ENCODE data around the gene ZNF396.

Gene ZNF396

DNA sequence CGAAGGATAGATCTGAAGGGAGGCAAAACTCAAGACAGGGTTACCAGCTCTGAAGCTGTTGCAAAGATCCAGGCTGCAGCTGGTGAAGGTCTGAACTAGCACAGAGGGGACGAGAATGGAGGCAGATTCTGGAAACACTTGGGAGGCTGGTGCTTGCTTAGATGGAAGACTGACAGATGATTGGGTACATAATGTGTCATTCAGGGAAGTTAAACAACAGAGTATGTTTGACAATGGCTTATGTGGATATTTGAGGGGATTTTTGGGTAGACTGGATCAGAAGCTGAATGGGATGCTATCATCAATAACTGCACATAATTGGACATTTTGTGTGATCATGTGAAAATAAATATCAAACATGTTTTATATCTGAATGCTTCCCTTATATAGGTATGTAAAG is 2.3 kb upstream of the ZNF396 start:
- no peak for DNase-seq

DNA sequence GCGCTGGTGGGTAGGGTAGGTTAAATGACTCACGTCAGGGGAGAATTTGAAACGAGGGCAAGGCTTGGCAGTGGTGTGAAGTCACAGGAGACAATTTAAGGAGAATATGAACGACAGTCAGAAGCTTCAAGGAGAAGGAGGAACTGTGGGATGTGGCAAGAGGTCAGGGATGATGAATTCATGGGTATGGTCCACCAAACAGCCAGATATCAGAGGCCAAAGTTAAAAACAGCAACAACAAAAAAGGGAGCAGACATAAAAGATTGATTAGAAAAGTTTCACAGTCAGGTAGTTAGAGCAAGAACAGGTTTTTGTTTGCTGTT is 1.4 kb upstream of the ZNF396 start:
- DNase-seq = no peak

GRCh38 chr18:35377875-35378573 is 887 bp upstream of the ZNF396 start:
- DNase-seq = no peak

- peak; percentile 19 for DNase-seq
Measured at GRCh38 chr18:35376393-35376741, 770 bp downstream of the ZNF396 start.

DNA sequence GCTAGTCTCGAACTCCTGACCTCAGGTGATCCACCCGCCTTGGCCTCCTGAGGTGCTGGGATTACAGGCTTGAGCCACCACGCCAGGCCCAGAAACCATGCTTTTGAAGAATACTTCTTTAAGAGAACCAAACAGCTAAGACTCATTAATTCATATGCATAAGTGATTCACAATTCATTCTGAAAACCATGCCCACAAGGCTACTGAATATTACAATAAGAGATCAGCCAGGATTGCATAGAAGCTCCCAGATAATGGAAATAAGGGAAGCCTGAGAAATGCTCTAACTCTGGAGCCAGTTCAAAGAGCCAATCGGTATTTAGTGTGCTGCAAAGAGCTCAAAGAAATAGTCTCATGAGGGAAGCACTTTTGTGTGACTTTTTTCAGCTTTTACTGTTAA is 2.4 kb downstream of the ZNF396 start:
- DNase-seq = no peak

DNA sequence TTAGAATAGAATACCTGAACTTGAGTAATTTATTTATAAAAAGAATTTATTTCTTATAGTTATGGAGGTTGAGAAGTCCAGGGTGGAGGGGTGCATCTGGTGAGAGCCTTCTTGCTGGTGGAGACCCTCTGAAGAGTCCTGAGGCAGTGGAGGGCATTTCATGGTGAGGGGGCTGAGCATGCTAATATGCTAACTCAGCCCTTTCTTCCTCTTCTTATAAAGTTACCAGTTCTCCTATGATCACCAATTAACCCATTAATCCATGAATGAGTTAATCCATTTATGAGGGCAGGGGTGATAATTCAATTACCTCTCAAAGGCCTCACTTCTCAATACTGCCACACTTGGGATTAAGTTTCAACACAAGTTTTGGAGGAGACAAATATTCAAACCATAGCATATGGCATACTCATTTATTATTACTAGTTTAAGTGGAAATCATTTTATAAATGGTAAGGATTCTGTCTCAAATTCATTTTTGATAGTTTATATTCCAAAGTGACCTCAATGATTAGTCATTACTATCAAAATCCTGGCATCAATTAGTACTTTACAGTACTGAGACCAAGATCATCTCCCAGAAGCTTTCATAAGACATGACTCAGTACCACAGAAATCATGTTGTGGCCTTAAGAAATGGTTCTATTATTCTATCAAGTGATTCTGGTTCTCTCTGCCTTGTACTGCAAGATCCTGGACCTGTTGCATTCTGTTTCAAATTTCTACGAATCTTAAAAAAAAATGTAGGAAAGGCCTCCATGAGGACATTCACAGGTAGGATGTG is 5.5 kb downstream of the ZNF396 start:
- no peak for DNase-seq

DNA sequence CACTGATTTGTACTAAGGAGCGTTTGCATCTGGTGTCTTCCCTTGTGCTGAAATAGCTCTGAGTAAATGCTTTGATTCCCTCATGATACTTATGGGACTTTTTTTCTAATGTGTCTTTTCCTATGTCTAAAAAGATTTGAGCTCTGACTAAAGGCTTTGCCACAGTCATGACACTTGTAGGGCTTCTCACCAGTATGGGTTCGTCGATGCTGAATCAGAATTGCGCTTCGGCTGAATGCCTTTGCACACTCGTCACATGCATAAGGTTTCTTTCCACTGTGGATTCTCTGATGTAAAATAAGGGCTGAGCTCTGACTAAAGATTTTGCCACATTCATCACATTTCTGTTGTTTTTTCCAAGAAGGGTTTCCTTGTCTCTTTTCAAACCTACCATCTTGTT is 8.0 kb downstream of the ZNF396 start:
- no peak for DNase-seq

- no peak for DNase-seq
Measured at GRCh38 chr18:35368595-35368994, 8.5 kb downstream of the ZNF396 start.

DNA sequence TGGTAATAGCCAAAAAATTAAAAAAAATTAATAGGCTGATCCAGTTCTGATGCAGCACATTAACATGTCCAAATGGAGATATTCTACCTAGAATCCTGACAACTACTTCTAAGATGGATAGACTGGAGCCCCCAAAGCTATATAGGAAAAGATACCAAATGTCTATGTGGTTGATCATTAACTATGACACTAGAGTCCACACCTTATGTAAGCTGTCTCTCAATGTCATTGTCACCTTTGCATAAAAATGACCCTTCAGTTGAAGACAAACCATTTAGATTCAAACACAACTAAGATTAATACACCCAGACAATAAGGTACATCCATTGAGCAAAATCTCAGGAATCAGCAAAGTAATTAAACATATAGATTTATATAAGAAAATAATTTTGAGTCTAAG is 14.6 kb downstream of the ZNF396 start:
- no peak for DNase-seq

DNA sequence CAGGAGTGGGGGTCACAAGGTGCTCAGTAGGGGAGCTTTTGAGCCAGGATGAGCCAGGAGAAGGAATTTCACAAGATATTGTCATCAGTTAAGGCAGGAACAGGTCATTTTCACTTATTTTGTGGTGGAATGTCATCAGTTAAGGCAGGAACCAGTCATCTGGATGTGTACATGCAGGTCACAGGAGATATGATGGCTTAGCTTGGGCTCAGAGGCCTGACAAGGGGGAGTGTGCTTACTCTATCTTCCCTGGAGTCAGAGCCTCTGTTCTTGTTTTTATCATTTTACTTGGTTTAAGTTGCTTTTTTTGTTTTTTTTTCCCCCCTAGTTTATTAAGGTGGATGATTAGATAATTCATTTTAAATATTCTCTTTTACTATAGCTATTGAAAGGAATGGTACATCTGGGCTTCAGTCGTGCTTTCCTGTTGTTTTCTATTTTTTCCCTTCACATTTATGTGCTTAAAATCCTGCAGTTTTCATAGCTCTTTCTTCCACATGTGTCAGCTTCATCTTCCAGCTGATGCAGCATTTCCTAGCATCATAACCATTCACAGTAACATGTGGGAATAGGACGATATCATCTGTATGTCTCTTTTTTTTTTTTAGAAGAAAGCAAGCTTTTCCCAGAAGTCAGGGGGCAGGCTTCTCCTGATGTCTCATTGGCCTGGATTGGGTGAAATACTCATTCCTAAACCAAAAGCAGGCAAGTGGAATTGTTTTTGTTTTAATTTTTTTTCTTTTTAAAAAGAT is 15.4 kb downstream of the ZNF396 start:
- DNase-seq = no peak

DNA sequence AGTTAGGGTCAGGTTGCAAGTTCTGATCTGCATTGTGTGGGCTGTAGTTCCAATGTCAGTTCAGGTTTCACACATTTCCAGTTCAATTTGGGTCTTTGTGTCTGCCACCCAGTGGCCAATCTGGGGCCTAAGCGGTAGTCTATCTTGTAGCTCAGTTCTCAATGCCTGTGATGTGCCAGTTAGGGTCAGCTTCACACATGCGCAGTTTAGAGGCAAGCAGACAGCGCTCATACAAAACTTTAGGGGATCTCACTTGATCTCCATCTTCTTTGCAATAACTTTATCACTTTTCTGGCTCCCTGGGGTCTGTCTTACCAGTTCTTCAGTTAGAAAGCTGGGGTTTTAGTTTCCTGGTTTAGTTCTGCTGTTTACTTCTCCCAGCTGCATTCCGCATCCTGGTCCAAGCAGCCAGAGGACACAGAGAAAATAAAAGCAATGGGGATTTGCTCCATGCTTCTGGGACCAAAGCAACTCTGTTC is 22.0 kb downstream of the ZNF396 start:
- DNase-seq = peak; percentile 73

- DNase-seq = no peak
Measured at GRCh38 chr18:35352778-35353177, 24.4 kb downstream of the ZNF396 start.

GRCh38 chr18:35352283-35352682 is 24.9 kb downstream of the ZNF396 start:
- DNase-seq = no peak

DNA sequence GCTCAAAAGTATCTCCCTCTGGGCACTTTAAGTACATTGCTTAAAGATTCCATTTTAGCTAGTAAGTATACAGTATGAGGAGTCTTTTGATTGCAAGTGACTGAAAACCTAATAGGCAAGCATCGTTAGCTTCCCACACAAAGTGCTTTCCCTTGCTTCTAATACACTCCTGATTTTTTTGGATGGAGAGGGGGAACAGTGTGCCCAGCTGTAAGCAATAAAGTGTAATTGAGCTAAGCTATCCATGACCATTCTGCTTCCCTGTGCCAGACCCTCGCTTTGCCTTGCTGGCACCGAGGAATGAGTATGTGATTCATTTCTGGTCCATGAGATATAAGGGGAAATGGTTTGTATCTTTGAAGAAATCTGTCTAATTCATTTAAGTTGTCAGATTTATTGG is 29.1 kb downstream of the ZNF396 start:
- no peak for DNase-seq

DNA sequence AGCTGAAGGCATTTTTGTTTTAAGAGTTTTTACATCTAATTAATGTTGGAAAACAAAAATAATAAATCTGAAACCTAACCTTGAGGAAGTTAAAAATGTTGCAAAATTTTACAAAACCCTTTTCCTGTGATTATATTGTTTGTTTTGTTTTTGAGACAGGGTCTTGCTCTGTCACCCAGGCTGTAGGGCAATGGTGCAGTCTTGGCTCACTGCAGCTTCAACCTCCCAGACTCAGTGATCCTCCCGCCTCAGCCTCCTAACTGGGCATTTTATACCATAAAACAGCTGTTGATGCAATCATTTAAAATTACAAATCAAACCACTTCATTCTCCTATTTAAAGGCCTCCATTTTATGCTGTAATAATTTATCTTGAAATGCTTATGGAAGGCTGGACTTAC is 31.2 kb downstream of the ZNF396 start:
- no peak for DNase-seq

DNA sequence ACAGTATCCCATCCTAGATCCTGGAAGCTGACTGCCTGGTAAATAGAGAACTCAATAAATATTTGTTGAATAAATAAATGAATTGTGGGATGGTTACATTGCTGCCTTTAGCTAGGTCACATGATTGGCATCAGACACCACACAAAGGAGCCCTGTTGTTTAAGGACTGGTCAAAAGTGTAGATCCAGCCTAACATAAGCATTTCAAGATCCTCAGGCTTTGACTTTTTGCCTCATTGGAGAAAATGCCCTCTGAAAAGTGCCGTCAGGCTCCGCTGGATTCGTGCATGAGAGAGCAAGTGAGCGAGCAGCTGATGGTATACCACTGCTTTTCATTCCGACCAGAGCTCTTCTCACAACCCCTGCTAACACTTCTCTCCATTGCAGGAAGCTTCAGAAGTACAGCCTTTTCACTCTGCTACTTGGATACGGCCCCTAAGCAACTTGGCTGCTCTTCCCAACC is 31.6 kb downstream of the ZNF396 start:
- no peak for DNase-seq

- DNase-seq = no peak
Measured at GRCh38 chr18:35344736-35345459, 32.2 kb downstream of the ZNF396 start.

DNA sequence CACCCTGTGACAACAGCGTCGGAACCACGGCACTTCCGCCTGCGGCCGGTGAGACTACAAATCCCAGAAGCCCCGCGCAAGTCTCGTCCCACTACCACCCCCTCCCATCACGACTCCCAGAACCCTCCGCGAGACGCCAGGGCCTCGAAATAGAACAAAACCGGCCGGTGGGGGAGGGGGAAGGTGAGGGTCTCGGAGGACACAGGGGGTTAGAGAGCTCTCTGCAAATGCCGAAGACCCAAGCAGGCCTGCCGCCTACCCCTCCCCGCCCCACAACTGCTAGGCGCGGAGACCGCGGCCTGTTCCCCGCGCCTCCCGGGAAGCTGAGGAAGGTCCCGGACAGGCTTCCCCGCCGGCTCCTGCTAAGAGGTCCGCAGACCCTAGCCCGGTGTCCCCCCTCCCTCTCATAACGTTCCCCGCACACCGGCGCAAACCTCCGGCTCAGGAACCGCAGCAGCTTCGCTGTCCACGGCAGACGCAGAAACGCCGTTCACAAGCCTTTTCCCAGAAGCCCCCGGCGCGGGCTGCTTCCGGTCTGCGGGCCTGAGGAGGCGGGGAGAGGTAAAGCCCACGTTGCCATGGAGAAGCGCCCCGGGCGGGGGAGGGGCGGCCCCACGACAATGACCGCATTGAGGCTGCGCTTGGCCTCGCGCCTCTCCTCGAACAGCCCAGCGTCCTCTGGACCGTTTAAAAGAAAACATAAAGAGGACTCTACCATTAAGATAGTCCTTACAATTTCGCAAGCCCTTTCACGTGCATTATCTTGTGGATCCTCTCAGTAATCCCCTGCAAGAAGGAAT is 33.0 kb downstream of the ZNF396 start, which contains the start of gene ZNF24:
Gene ZNF24, minus strand, starts transcription at position 485 of the 800 bp plus-strand sequence. CDS start 3,770 bp downstream, outside the sequence.
- peak; percentile 99 for DNase-seq

GRCh38 chr18:35343488-35343935 is 33.6 kb downstream of the ZNF396 start:
- no peak for DNase-seq

DNA sequence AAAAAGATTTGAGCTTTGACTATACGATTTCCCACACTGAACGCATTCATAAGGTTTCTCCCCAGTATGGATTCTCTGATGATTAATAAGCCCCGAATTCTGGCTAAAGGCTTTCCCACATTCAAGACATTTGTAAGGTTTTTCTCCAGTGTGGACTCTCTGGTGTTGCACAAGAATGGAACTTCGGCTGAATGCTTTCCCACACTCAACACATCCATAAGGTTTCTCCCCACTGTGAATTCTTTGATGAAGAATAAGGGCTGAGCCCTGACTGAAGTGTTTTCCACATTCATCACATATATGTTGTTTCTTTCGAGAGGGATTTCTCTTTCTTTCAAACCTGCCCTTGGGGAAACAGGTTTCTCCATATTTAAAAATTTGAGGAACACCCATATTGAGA is 39.9 kb downstream of the ZNF396 start:
- no peak for DNase-seq

DNA sequence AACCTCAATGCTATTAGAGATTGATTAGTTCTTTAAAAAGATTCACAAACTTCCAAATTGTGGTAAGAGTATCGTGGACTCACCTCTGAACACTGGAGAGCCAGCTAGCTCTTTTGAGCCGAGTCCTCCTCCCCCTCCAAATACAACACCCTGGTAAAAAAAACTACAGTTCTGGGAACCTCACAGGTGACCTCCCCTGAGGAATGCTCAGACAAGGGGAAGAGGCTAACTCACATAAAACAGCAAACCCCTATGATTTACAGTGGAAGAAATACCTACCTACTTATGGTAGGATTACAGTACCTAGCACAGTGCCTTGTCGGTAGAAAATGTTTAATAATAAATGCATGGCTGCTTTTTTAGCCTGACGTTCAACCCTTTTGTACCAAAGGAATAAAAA is 41.3 kb downstream of the ZNF396 start:
- DNase-seq = no peak

GRCh38 chr18:35334821-35335220 is 42.3 kb downstream of the ZNF396 start:
- DNase-seq = no peak
